GM19240 (cell line): ENCODE results near the gene VCAN.
A peak's percentile ranks its signal among the peaks of the same experiment; 100 is the strongest.

ENCODE experiments used
- DNase-seq: peaks from one replicate; pipeline ENCODE4 v3.0.0; 2011; ENCODE audit warnings: low spot score; ENCODE audit not compliant: insufficient read length

VCAN gene

DNA sequence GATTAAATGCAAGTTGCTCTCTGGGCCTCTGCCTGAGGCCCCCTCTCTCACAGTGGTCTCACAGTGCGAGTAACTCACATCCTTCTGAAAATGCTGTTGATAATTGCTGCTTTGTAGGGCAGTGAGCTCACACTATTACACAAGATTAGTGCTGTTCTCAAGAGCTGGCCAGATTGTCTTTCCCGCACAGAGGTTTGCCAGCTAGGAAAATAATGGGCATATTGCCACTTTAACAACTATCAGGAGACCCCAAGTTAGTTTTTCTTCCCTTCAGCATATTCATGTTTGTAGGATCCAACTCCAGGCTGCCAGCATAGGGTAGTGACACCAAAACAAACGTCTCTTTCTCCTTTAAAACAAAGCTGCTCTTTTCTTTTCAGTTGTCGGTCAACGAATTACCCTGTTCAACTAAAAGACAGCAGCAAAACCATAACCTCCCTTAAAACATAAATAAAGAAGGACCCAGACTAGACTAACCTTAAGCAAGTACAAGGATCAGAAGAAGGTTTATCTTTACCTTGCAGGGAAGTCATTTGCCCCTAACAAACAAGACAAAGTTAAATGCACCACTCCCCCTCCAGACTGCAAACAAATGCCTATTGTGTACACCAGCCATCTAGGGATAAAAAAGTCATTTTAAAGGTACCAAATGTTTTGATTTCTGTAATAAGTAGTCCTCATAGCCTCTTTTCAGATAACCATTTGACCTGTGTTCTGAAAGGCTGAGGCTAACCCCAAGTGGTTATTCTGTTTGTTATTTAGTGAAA, 91.4 kb downstream of the VCAN start:
- DNase-seq: no peak

GRCh38 chr5:83563631-83564030, 92.1 kb downstream of the VCAN start:
- no peak for DNase-seq

GRCh38 chr5:83564069-83564749, 92.7 kb downstream of the VCAN start:
- DNase-seq: no peak

GRCh38 chr5:83567741-83568140, 96.2 kb downstream of the VCAN start:
- no peak for DNase-seq

DNA sequence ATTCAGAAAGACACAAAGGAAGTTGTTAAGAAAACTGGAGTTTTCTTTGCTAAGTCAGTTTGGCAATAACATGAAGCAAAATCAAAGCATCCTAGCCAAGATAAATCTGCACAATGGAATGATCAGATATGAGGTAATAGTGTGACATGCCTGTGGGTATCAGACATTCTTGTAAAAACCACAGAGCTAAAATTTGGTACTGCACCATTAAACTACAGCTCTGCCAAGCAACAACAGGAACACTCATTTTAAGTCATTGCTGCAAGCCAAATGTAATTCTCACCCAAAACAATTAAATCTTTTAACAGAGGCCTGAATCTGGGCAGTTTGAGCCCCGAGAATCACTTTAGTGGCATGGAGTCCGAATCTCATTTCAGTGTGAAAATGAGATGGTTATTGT, 96.6 kb downstream of the VCAN start:
- no peak for DNase-seq

DNA sequence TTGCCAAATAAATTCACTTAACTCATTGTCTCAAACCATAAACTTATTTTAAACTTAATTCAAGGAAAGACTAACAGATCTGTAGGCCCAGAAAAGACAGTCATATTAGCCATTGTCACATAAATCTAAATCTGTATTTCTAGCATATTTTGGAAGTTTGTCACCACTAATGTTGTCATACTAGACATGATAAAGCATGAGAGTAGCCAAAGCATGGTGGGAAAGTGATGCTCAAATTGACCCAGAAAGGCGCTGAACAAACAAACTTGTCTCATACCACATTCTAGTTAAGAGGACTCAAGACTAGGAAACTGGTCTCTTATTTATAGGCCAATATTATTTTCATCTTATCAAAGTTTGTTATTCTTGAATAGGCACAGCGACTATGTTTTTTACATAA, 99.4 kb downstream of the VCAN start:
- no peak for DNase-seq

DNA sequence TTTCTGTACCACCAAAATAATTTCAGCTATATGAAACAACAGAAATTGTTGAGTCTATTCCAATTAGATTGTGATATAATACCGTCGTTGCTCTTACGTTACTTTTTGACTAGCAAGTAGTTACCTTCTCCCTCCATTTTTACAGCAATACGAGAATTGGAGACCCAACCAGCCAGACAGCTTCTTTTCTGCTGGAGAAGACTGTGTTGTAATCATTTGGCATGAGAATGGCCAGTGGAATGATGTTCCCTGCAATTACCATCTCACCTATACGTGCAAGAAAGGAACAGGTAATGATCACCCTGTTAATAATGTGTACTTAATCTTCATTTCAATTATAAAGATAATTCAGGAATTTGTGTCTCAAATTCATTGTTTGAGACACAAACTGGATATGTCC, 100.7 kb downstream of the VCAN start:
- DNase-seq: no peak

- DNase-seq: no peak
Observed at GRCh38 chr5:83576341-83576740, 104.8 kb downstream of the VCAN start.

DNA sequence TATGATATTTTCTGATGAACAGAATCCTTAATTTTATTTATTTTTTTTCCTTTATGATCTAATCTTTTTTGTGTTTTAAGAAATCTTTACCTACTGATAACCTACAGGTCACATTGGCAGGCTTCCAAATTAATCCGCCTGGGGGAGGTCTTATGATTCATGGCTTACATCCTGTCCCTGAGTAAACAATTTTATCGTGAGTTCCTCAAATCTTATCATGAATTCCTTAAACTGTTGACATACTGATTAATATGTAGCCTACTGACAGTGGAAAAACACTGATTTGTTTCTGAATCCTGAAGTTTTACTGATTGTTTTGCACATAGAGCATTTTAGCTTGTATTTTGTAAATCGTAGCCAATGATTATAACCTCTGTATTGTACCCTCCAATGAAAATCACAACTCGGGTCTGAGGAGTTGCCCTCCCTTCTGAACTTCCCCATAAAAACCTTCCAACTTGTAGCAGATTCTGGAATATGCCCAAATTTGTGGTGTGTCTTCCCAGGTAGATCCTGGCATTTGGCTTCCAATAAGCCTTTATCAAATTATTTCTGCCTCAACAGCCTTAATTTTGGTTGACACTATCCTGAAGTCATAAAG, 105.6 kb downstream of the VCAN start:
- DNase-seq: no peak

DNA sequence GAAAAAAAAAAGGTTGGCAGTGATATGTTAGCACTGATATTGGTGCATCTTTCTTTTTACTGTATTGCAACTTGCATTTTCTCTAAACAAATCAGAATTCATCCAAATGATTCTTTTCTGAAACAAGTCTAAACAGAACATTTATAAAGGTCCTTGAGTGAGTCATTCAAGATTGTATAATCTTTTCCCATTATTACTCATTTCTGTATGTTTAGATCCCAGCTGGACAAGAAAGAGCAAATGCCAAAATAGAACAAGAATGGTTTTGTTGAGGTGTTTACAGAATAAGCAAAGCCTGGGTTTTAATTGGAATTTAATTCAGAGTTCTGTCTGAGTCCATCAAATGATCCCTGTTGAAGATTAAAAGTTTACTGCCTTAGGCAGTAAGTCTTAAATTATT, 112.3 kb downstream of the VCAN start:
- no peak for DNase-seq

- no peak for DNase-seq
Observed at GRCh38 chr5:83586874-83587776, 115.6 kb downstream of the VCAN start.

GRCh38 chr5:83589786-83590185, 118.2 kb downstream of the VCAN start:
- no peak for DNase-seq

GRCh38 chr5:83590966-83591365, 119.4 kb downstream of the VCAN start:
- no peak for DNase-seq

GRCh38 chr5:83595217-83595616, 123.7 kb downstream of the VCAN start:
- DNase-seq: no peak

DNA sequence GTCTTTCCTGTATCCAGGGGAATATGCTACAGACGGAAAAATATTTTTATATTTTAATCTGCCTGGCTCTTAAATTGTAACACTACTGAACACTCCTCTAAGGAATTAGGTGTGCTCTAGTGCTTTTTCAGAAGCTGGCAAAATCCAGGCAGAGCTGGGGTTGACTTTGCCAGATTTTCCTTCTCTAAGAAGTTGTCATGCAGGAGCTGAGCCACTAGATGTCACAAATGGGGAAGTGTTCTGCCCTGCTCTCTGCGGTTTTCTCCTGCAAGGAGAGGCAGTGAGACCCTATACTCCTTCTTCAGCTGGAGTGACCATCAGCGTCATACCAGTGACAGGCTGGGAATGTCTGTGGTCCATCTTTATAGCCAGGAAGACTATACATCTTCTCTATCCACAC, 136.6 kb downstream of the VCAN start:
- peak; percentile 8 for DNase-seq

- no peak for DNase-seq
Observed at GRCh38 chr5:83614841-83615240, 143.3 kb downstream of the VCAN start.

GRCh38 chr5:83628360-83628759, 156.8 kb downstream of the VCAN start:
- no peak for DNase-seq
